Lower leg skin (tissue), 3 donors: ENCODE measurements around the gene GPC5.

Source experiments
- POLR2A ChIP-seq, 2 donors: fragments of 450-650 bp; IDR thresholded peaks; one replicate each; pipeline ENCODE4 v1.6.1; 2016 to 2017; ENCODE audit warnings: antibody characterized with exemption in 2 of 2, mild to moderate bottlenecking in 1 of 2, moderate library complexity in 1 of 2
- TF ChIP-seq, protein P1 (sequence below), 3 donors: fragments of 450-650 bp; IDR thresholded peaks; one replicate each; pipeline ENCODE4 v1.5.1; 2016; ENCODE audit warnings: antibody characterized with exemption in 3 of 3, mild to moderate bottlenecking in 3 of 3, moderate library complexity in 2 of 3

DNA sequence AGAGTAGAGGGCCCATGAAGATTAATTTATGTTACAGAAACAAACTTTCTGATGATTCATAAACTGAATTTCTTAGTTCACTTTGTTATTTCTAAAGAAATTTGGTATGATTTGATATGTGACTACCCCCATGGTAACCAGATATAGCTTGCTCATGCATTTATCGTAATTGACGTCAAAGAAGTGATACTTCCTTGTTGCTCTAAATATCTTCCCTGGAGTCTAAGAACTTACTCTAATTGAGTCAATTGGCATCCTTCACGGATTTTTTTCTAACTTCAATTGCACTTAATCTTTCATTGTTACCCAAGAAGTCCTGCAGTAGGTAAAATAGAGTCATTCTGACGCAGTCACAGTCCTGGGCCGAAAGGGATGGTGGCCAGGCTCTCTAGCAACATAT is 240.9 kb downstream of the GPC5 start:
- TF ChIP-seq, protein P1, sequence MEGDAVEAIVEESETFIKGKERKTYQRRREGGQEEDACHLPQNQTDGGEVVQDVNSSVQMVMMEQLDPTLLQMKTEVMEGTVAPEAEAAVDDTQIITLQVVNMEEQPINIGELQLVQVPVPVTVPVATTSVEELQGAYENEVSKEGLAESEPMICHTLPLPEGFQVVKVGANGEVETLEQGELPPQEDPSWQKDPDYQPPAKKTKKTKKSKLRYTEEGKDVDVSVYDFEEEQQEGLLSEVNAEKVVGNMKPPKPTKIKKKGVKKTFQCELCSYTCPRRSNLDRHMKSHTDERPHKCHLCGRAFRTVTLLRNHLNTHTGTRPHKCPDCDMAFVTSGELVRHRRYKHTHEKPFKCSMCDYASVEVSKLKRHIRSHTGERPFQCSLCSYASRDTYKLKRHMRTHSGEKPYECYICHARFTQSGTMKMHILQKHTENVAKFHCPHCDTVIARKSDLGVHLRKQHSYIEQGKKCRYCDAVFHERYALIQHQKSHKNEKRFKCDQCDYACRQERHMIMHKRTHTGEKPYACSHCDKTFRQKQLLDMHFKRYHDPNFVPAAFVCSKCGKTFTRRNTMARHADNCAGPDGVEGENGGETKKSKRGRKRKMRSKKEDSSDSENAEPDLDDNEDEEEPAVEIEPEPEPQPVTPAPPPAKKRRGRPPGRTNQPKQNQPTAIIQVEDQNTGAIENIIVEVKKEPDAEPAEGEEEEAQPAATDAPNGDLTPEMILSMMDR (IDR thresholded peaks at IDR 0.05) = no peak
- no peak for TF ChIP-seq POLR2A (IDR thresholded peaks at IDR 0.05)
